Hair follicular keratinocyte (primary cell): Measurements from ENCODE around the gene PDIA6. TPM values are rescaled to one million over a fixed set of nuclear protein-coding genes. Genes with fewer than 3 reads are reported as not detected.

Experiments used
- total RNA-seq: library from RNA; depleted of rRNA; stranded (reverse); fragments of >200 nt; gene quantifications from 2 replicates; pipeline ENCODE4 v1.2.3, GENCODE V29; 2015

PDIA6 gene
- 391 and 561 TPM in 2 replicates for total RNA-seq

DNA sequence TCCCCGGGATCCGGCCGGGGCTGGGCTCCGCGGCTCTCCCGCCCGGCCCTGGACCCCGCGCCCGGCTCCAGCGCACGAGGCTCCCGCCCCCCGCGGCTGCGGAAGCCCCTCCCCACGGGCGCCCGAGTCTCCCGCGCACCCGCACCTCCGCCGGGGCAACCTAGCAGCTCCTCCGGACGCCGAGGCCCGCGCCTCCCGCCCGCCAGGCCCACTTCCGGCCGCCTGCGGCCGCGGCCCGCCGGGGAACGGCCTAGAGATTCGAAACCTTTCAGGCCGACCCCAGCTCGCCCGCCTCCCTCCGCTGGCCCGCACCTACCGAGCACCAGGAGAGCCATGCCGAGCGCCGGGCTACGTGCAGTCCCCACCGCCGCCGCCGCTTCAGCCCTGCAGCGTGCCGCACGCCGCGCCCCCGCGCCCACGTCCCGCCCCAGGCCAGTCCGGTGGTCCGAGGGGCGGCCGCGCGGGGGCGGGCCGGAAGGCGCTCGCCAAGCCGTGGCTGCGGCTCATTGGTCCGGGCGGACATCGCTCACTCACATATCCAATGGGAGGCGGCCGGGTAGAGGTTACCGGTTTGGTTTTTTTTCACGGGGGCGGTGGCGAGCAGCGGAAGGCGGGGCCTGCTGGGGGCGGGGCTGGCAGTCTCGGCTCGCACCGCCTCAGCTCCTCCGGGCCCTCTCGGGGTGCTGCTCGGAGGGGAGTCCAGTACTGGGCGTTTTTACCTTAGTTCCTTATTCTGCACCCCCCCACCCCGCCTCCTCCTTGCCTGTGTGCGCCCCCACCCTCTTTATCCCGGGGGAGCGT lies at the start of gene PDIA6:
PDIA6 (minus strand) TSS at position 424 of the 801 bp plus-strand sequence; CDS start at position 335, 89 bp downstream.

Other genes with a start within 250 kb of the PDIA6 start
- 28.3 and 34.2 TPM in 2 replicates for gene NOL10, start 122.8 kb downstream of the PDIA6 start, total RNA-seq
- gene ATP6V1C2, start 91.2 kb downstream of the PDIA6 start, total RNA-seq, result not detected in 2 replicates
- 0.04 TPM in 1 of 2 replicates, not detected in the other for gene KCNF1, start 99.1 kb upstream of the PDIA6 start, total RNA-seq